Mesothelial cell of epicardium (in vitro differentiated cells): Measurements from ENCODE around the gene AMOT. TPM values are rescaled to one million over a fixed set of nuclear protein-coding genes. Genes with fewer than 3 reads are reported as not detected.
A peak's percentile ranks its signal among the peaks of the same experiment; 100 is the strongest.

ENCODE experiments used
- DNase-seq, 2 experiments: peaks; one replicate each; pipeline ENCODE4 v3.0.0; 2021; ENCODE audit warnings: low spot score in 2 of 2; ENCODE audit not compliant: unreplicated experiment in 2 of 2
- H3K27ac Mint-ChIP-seq: 2 replicates; pipeline ENCODE4 v1.8.0; 2021; ENCODE audit warnings: mixed read lengths
- H3K27me3 Mint-ChIP-seq: 2 replicates; pipeline ENCODE4 v1.8.0; 2021; ENCODE audit warnings: low read depth, mixed read lengths
- H3K36me3 Mint-ChIP-seq: 2 replicates; pipeline ENCODE4 v1.8.0; 2021; ENCODE audit warnings: mixed read lengths
- H3K4me1 Mint-ChIP-seq: 2 replicates; pipeline ENCODE4 v1.8.0; 2021; ENCODE audit warnings: mixed read lengths
- H3K4me3 Mint-ChIP-seq: 2 replicates; pipeline ENCODE4 v1.8.0; 2021; ENCODE audit warnings: mild to moderate bottlenecking, moderate library complexity, mixed read lengths
- H3K9me3 Mint-ChIP-seq: 2 replicates; pipeline ENCODE4 v1.8.0; 2021; ENCODE audit warnings: mixed read lengths
- total RNA-seq: library from RNA; stranded (reverse); gene quantifications from 3 replicates; pipeline ENCODE4 v1.2.1, GENCODE V29; 2021
- TF ChIP-seq, protein P1 (sequence below): fragments of 200-600 bp; sonication (generic); IDR thresholded peaks from one replicate; pipeline ENCODE4 v1.5.0; 2021; ENCODE audit warnings: antibody characterized with exemption; ENCODE audit not compliant: unreplicated experiment

Gene AMOT
- total RNA-seq, 1 donor from 2014 or later = 361 TPM

DNA sequence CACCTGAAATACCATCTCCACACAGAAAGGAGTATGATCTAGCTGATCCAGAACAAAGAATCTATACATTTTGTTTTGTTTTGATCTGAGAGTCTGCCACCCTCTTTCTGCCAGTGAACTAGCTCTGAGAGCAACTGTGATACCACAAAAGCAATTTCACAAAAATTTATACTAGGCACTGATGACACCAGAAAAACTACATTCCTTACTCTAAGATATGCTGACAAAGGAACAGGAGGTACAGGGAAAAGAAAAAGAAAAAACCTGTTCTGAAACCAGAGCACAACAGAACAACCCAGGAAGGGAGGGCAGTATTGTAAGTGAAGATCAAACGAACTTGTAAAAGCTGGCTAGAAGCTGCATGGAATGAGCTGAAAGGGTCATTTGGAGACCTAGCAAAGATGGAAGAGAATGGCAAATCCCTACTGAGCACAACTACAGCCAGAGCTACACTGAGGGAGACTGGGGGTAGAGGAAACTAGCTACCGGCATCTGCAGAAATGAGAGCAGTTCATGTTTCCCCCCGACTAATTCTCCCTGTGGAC, 31.9 kb downstream of the AMOT start:
- no peak for DNase-seq
- no peak overlapping the region for H3K4me3 Mint-ChIP-seq
- H3K9me3 Mint-ChIP-seq = no peaks in the 10 kb centered on the region
- H3K36me3 Mint-ChIP-seq = peaks cover 64% of the 10 kb centered on the region
- H3K4me1 Mint-ChIP-seq = peaks cover 35% of the 10 kb centered on the region
- peak overlapping the region; percentile 87 for H3K27ac Mint-ChIP-seq
- H3K27me3 Mint-ChIP-seq = no peaks in the 10 kb centered on the region
- TF ChIP-seq, protein P1, sequence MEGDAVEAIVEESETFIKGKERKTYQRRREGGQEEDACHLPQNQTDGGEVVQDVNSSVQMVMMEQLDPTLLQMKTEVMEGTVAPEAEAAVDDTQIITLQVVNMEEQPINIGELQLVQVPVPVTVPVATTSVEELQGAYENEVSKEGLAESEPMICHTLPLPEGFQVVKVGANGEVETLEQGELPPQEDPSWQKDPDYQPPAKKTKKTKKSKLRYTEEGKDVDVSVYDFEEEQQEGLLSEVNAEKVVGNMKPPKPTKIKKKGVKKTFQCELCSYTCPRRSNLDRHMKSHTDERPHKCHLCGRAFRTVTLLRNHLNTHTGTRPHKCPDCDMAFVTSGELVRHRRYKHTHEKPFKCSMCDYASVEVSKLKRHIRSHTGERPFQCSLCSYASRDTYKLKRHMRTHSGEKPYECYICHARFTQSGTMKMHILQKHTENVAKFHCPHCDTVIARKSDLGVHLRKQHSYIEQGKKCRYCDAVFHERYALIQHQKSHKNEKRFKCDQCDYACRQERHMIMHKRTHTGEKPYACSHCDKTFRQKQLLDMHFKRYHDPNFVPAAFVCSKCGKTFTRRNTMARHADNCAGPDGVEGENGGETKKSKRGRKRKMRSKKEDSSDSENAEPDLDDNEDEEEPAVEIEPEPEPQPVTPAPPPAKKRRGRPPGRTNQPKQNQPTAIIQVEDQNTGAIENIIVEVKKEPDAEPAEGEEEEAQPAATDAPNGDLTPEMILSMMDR = no peak

DNA sequence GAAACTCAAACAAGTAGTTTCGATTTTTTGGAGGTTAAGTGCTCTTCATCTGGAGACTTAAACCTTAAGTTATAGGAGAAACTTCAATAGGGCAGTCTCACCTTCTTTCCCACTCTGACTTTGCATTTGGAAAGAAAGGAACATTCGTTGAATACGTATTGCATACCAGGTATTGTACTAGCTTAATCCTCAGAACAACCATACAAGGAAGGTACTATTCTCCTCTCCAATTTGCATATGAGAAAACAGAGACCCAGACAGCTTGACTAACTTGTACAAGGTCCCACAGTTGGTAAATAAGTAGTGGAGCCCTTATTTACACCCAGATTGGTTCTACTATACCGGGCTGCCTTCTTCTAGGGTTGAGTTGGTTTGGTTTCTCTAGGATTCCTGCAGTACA, 32.6 kb downstream of the AMOT start:
- Mint-ChIP-seq H3K27ac (peak overlapping the region; percentile 87), H3K9me3 (no peaks in the 10 kb centered on the region), H3K4me1 (peaks cover 39% of the 10 kb centered on the region), H3K27me3 (no peaks in the 10 kb centered on the region), H3K36me3 (peaks cover 64% of the 10 kb centered on the region), H3K4me3 (no peak overlapping the region)
- TF ChIP-seq, protein P1 = no peak
- no peak for DNase-seq

DNA sequence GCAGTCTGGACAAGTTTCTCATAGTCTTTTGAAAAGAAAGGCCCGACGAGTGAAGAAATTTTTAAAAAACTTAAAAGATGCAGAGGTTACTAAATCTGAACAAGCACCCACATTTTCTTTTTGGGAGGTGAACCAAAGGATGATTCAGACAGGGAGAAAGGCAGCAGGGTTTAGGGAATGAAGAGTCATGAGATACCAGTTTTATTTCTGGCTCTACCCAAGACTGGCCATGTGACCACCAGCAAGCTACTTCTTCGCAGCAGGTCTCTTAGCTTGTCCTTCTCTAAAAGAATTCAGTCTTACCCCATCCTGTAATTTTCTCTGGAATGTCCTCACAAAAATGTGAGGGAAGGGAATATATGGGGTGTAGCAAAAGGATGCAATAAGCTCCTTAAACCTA, 37.6 kb downstream of the AMOT start:
- peaks cover 10% of the 10 kb centered on the region for H3K9me3 Mint-ChIP-seq
- H3K4me1 Mint-ChIP-seq = peaks cover 32% of the 10 kb centered on the region
- TF ChIP-seq, protein P1 = no peak
- H3K27me3 Mint-ChIP-seq = no peaks in the 10 kb centered on the region
- H3K4me3 Mint-ChIP-seq = no peak overlapping the region
- H3K27ac Mint-ChIP-seq = peak overlapping the region; percentile 69
- peaks cover 70% of the 10 kb centered on the region for H3K36me3 Mint-ChIP-seq
- DNase-seq = no peak

DNA sequence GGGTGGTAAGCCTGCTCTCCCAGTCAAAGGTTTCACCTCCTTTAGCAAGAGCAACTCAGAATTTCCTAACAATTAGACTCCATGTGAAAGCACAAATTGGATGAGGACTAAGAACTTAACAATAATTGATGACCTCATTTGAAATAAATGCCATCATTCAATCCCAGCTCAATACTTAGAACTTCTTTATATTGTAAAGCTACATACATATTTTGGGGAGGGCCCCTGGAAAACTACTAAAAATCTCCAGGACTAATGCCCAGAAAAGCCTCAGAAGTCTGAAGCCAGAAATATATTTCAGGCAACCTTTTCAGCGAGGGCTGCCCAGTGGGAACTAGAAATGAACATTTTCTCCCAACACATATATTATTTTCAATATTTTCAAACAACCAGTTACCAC, 38.1 kb downstream of the AMOT start:
- peaks cover 13% of the 10 kb centered on the region for H3K9me3 Mint-ChIP-seq
- H3K27ac Mint-ChIP-seq = peak overlapping the region; percentile 69
- no peak for DNase-seq
- H3K4me1 Mint-ChIP-seq = peaks cover 28% of the 10 kb centered on the region
- H3K4me3 Mint-ChIP-seq = no peak overlapping the region
- peaks cover 73% of the 10 kb centered on the region for H3K36me3 Mint-ChIP-seq
- TF ChIP-seq, protein P1 = no peak
- no peaks in the 10 kb centered on the region for H3K27me3 Mint-ChIP-seq

DNA sequence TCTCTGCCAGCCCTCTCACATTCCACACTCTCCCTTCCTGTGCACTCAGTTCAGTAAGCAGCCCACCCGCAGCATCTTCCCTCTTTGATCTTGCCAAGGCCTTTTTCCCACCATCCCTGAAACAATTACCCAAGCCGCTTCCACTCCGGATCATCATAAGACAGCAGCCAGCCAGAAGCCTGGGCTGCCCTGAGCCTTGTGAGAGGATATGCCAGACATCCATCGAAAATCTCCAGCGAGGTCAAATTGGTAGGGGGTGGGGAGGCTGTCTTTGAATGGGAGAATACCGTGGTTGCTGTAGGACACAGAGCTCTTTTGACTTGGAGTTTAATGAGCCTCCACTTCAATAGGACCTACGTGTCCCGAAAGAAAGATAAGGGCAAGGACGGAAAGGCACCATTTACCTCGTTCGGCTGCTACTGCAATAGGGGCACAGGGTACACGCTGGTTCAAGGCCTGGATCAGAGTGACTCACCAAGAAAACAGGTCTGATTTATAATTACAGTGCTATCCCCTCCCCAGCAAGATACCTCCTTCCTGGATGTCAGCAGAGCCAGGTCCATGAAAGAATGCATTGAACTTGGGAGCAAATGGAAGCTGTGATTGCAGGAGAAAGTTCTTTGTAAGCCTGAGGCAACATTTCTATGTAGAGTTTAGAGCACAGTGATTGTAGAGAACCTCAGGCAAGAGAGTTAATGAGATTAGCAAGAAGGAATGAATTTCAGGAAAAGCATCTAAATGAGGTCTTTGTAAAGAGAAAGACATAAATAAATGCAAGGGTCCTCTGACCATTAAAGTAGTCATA, 39.5 kb downstream of the AMOT start:
- Mint-ChIP-seq H3K4me1 (peaks cover 24% of the 10 kb centered on the region), H3K27ac (peak overlapping the region; percentile 8), H3K9me3 (peaks cover 13% of the 10 kb centered on the region), H3K36me3 (peaks cover 74% of the 10 kb centered on the region), H3K27me3 (no peaks in the 10 kb centered on the region), H3K4me3 (no peak overlapping the region)
- TF ChIP-seq, protein P1 = no peak
- DNase-seq = no peak
